ENCODE measurements around the gene OSBPL9.

Gene OSBPL9

GRCh38 chr1:51664421-51665240 is 47.7 kb downstream of the OSBPL9 start:
- DNase-seq = peak; percentile 63
- Histone ChIP-seq H3K27ac (peak overlapping the region; percentile 76), H3K27me3 (replicated peaks) (no peaks in the 10 kb centered on the region), H3K36me3 (replicated peaks) (no peaks in the 10 kb centered on the region), H3K4me3 (ENCODE audit: low read depth, low read length) (no peak overlapping the region)
- no peak for TF ChIP-seq CTCF (IDR thresholded peaks at IDR 0.05; ENCODE audit: low read depth, low read length, missing control alignments)
- in situ Hi-C loops (cut with HindIII; ENCODE audit: low pct_ligation_motif_present, low sequenced_read_pairs) = no loop called here

- Histone ChIP-seq H3K4me3 (ENCODE audit: low read depth, low read length) (no peak overlapping the region), H3K36me3 (replicated peaks) (no peaks in the 10 kb centered on the region), H3K27ac (peak overlapping the region; percentile 63), H3K27me3 (replicated peaks) (no peaks in the 10 kb centered on the region)
- no peak for TF ChIP-seq CTCF (IDR thresholded peaks at IDR 0.05; ENCODE audit: low read depth, low read length, missing control alignments)
- in situ Hi-C loops (cut with HindIII; ENCODE audit: low pct_ligation_motif_present, low sequenced_read_pairs) = no loop called here
- DNase-seq = peak; percentile 85
Observed at GRCh38 chr1:51666478-51666877, 49.6 kb downstream of the OSBPL9 start.

- in situ Hi-C loops (cut with HindIII; ENCODE audit: low pct_ligation_motif_present, low sequenced_read_pairs) = no loop called here
- no peak for DNase-seq
- TF ChIP-seq CTCF (IDR thresholded peaks at IDR 0.05; ENCODE audit: low read depth, low read length, missing control alignments) = no peak
- H3K27me3 ChIP-seq (replicated peaks) = no peaks in the 10 kb centered on the region
- no peak overlapping the region for H3K4me3 ChIP-seq (ENCODE audit: low read depth, low read length)
- no peak overlapping the region for H3K27ac ChIP-seq
- H3K36me3 ChIP-seq (replicated peaks) = no peaks in the 10 kb centered on the region
Observed at GRCh38 chr1:51667561-51667960, 50.7 kb downstream of the OSBPL9 start.

DNA sequence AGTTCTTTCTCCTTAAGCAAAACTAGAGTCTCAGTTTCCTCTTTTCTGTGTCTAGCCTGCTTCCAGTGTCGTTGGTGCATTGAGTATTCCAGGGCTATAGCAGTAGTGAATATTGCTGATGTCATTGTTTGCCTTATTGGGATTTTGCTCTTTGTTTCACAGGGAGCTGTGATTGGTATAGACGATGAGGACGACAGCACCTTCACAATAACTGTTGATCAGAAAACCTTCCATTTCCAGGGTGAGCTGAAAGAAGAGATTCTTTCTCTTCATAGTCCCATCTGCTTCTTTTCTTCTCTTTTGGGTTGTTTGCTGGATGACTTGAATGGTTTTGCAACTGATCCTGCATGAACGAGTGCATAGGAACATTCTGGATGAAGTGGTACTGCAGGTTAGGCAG is 52.4 kb downstream of the OSBPL9 start:
- Histone ChIP-seq H3K27me3 (replicated peaks) (no peaks in the 10 kb centered on the region), H3K36me3 (replicated peaks) (no peaks in the 10 kb centered on the region), H3K27ac (no peak overlapping the region), H3K4me3 (ENCODE audit: low read depth, low read length) (no peak overlapping the region)
- in situ Hi-C loops (cut with HindIII; ENCODE audit: low pct_ligation_motif_present, low sequenced_read_pairs) = no loop called here
- no peak for DNase-seq
- no peak for TF ChIP-seq CTCF (IDR thresholded peaks at IDR 0.05; ENCODE audit: low read depth, low read length, missing control alignments)

GRCh38 chr1:51669816-51670215 is 52.9 kb downstream of the OSBPL9 start:
- Histone ChIP-seq H3K27me3 (replicated peaks) (no peaks in the 10 kb centered on the region), H3K4me3 (ENCODE audit: low read depth, low read length) (no peak overlapping the region), H3K27ac (no peak overlapping the region), H3K36me3 (replicated peaks) (no peaks in the 10 kb centered on the region)
- no peak for DNase-seq
- in situ Hi-C loops (cut with HindIII; ENCODE audit: low pct_ligation_motif_present, low sequenced_read_pairs) = no loop called here
- no peak for TF ChIP-seq CTCF (IDR thresholded peaks at IDR 0.05; ENCODE audit: low read depth, low read length, missing control alignments)
